Mammary epithelial cell (primary cell): ENCODE data around the gene FAM241A.

Experiments used
- EZH2 ChIP-seq: IDR thresholded peaks from 2 replicates; pipeline ENCODE4 v1.6.1; 2012; ENCODE audit warnings: low read length, inconsistent platforms, borderline replicate concordance
- TF ChIP-seq, protein P1 (sequence below), 2 donors: IDR thresholded peaks in 1 of 2; conservative IDR thresholded peaks in 1 of 2; 2 replicates each; pipeline ENCODE4 v1.5.1; 2011 to 2012; ENCODE audit warnings: inconsistent platforms in 2 of 2, low read length in 2 of 2, mild to moderate bottlenecking in 2 of 2, control low read depth in 1 of 2, low read depth in 1 of 2; ENCODE audit not compliant: insufficient read depth in 1 of 2; ENCODE audit errors: extremely low read depth in 1 of 2

DNA sequence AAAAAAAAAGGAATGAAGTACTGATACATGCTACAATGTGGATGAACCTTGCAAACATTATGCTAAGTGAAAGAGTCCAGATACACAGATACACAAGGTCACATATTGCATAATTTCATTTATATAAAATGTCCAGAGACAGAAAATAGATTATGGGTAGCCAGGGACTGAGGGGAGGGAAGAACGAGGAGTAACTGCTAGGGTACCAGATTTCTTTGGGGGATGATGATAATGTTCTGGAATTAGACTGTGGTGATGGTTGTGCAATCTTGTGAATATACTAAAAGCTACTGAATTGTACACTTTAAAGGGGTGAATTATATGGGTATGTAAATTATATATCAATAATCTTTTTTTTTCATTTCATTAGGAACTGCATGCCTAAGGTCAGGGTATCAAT is 65.5 kb downstream of the FAM241A start:
- TF ChIP-seq, protein P1, sequence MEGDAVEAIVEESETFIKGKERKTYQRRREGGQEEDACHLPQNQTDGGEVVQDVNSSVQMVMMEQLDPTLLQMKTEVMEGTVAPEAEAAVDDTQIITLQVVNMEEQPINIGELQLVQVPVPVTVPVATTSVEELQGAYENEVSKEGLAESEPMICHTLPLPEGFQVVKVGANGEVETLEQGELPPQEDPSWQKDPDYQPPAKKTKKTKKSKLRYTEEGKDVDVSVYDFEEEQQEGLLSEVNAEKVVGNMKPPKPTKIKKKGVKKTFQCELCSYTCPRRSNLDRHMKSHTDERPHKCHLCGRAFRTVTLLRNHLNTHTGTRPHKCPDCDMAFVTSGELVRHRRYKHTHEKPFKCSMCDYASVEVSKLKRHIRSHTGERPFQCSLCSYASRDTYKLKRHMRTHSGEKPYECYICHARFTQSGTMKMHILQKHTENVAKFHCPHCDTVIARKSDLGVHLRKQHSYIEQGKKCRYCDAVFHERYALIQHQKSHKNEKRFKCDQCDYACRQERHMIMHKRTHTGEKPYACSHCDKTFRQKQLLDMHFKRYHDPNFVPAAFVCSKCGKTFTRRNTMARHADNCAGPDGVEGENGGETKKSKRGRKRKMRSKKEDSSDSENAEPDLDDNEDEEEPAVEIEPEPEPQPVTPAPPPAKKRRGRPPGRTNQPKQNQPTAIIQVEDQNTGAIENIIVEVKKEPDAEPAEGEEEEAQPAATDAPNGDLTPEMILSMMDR (conservative IDR thresholded peaks at IDR 0.05 in 1 of 2, IDR thresholded peaks at IDR 0.05 in 1 of 2; ENCODE audit: extremely low read depth in 1 of 2, insufficient read depth in 1 of 2, low read depth in 1 of 2, low read length in 2 of 2), result no peak
- TF ChIP-seq EZH2, result no peak
